A673 (cell line): Measurements from ENCODE around the gene ZCCHC18. TPM values are rescaled to one million over a fixed set of nuclear protein-coding genes. Genes with fewer than 3 reads are reported as not detected.

Experiments
- BruUV-seq: library from RNA; stranded (reverse); fragments of 400-500 nt; replicated peaks from 2 replicates; lab custom pipeline; 2021; lab: Mats Ljungman, UMichigan
- CTCF ChIA-PET: fragments of 300-600 bp; sonication (Branson Sonifier 250); formaldehyde crosslinking; loops from one replicate; lab custom pipeline; 2022; ENCODE audit warnings: antibody characterized with exemption; lab: Charles Lee
- POLR2A ChIA-PET: fragments of 300-600 bp; sonication (Branson Sonifier 250); formaldehyde crosslinking; loops from one replicate; lab custom pipeline; 2022; ENCODE audit warnings: antibody characterized with exemption; ENCODE audit not compliant: low non-redundant PET; lab: Charles Lee
- DNase-seq: peaks from one replicate; pipeline ENCODE4 v3.0.0-alpha.2; 2015; ENCODE audit warnings: low spot score
- H3K27ac ChIP-seq: fragments of 200-600 bp; sonication (generic); 2 replicates; pipeline ENCODE4 v1.5.1; 2016; ENCODE audit warnings: mixed run types, low read depth, mild to moderate bottlenecking, mixed read lengths, antibody characterized with exemption, low read length; ENCODE audit not compliant: poor library complexity, severe bottlenecking
- H3K27me3 ChIP-seq: fragments of 200-600 bp; sonication (generic); replicated peaks from 2 replicates; pipeline ENCODE4 v1.6.1; 2017; ENCODE audit warnings: mixed run types, low read depth, mild to moderate bottlenecking, mixed read lengths, antibody characterized with exemption, low read length; ENCODE audit not compliant: insufficient read depth, poor library complexity
- H3K36me3 ChIP-seq: fragments of 200-600 bp; sonication (generic); 2 replicates; pipeline ENCODE4 v1.6.1; 2016; ENCODE audit warnings: mixed run types, mild to moderate bottlenecking, mixed read lengths, antibody characterized with exemption, low read length; ENCODE audit not compliant: insufficient read depth, poor library complexity, severe bottlenecking
- H3K4me1 ChIP-seq: fragments of 200-600 bp; sonication (generic); 2 replicates; pipeline ENCODE4 v1.6.1; 2017; ENCODE audit warnings: mixed run types, mild to moderate bottlenecking, mixed read lengths, antibody characterized with exemption, low read length; ENCODE audit not compliant: insufficient read depth, poor library complexity, severe bottlenecking
- H3K4me3 ChIP-seq: fragments of 200-600 bp; sonication (generic); 2 replicates; pipeline ENCODE4 v1.5.1; 2016; ENCODE audit warnings: low read depth, mixed run types, mild to moderate bottlenecking, mixed read lengths, low read length; ENCODE audit not compliant: poor library complexity, severe bottlenecking
- H3K9me3 ChIP-seq: fragments of 200-600 bp; sonication (generic); 2 replicates; pipeline ENCODE4 v1.6.1; 2016; ENCODE audit warnings: mixed run types, low read depth, mild to moderate bottlenecking, mixed read lengths, antibody characterized with exemption, low read length; ENCODE audit not compliant: poor library complexity, severe bottlenecking
- EZH2 ChIP-seq: fragments of 200-600 bp; sonication (generic); IDR thresholded peaks from 2 replicates; pipeline ENCODE4 v1.6.1; 2017; ENCODE audit warnings: borderline replicate concordance, low read depth, mild to moderate bottlenecking, mixed read lengths, antibody characterized with exemption, low read length; ENCODE audit not compliant: poor library complexity, severe bottlenecking
- intact Hi-C: fragments of 100-400 bp; cut with micrococcal nuclease; formaldehyde crosslinking; loops from one replicate; pipeline ENCODE4 v1.10.0; 2022; ENCODE audit not compliant: unreplicated experiment
- total RNA-seq: library from RNA; stranded (reverse); gene quantifications from 2 replicates; pipeline ENCODE4 v1.2.3, GENCODE V29; 2021
- TF ChIP-seq, protein P1 (sequence below): fragments of 300-800, 200-600 bp; sonication (generic); conservative IDR thresholded peaks from 2 replicates; pipeline ENCODE4 v1.5.1; 2017; ENCODE audit warnings: low read depth, mild to moderate bottlenecking, antibody characterized with exemption, low read length, moderate library complexity, mixed read lengths

Gene ZCCHC18
- total RNA-seq, 1 experiment from 2014 or later = 0.54 TPM

DNA sequence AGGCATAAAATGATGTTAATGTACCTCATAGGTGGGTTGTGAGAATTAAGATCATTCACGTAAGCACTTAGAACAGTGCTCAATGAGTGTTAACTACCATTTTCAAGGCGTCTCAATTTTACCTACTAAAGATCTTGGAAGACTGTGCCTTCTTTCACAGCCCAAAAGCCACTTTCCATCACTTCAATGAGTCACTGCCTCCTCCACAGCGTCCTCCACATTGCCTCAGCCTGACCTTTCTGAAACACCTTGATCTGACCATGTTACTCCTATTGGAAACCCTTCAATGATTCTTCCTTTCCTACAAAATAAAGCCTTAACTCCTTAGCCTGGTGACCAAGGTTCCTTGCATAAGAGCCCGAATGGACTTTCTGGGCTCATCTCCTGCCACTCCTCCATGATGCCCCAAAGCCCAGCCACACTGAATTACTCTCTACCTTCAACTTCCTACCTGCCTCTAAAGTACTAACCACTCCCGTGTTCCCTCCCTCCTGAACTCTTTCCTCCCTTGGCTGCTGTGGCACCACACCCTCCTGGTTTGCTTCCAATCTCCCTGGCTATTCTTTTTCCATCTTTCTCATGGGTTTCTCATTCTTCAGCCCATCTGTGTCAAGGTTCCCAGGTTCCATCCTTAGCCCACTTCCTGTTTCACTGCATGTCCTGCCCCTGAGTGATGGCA lies 22.4 kb downstream of the ZCCHC18 start:
- intact Hi-C loops = loop anchor here (5.0 to 10.0 kb wide), 2 partner anchors 447 to 600 kb away; partner anchors contain the start of gene MORF4L2
- CTCF ChIA-PET = no interaction called here
- no peak for DNase-seq
- TF ChIP-seq, protein P1, sequence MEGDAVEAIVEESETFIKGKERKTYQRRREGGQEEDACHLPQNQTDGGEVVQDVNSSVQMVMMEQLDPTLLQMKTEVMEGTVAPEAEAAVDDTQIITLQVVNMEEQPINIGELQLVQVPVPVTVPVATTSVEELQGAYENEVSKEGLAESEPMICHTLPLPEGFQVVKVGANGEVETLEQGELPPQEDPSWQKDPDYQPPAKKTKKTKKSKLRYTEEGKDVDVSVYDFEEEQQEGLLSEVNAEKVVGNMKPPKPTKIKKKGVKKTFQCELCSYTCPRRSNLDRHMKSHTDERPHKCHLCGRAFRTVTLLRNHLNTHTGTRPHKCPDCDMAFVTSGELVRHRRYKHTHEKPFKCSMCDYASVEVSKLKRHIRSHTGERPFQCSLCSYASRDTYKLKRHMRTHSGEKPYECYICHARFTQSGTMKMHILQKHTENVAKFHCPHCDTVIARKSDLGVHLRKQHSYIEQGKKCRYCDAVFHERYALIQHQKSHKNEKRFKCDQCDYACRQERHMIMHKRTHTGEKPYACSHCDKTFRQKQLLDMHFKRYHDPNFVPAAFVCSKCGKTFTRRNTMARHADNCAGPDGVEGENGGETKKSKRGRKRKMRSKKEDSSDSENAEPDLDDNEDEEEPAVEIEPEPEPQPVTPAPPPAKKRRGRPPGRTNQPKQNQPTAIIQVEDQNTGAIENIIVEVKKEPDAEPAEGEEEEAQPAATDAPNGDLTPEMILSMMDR = no peak
- no peak for TF ChIP-seq EZH2
- BruUV-seq = no TSS peak
- H3K36me3 ChIP-seq = no peaks in the 10 kb centered on the region
- POLR2A ChIA-PET = no interaction called here
- H3K27ac ChIP-seq = no peak overlapping the region
- no peak overlapping the region for H3K4me3 ChIP-seq
- no peaks in the 10 kb centered on the region for H3K9me3 ChIP-seq
- no peaks in the 10 kb centered on the region for H3K4me1 ChIP-seq
- H3K27me3 ChIP-seq = peaks cover 4% of the 10 kb centered on the region

DNA sequence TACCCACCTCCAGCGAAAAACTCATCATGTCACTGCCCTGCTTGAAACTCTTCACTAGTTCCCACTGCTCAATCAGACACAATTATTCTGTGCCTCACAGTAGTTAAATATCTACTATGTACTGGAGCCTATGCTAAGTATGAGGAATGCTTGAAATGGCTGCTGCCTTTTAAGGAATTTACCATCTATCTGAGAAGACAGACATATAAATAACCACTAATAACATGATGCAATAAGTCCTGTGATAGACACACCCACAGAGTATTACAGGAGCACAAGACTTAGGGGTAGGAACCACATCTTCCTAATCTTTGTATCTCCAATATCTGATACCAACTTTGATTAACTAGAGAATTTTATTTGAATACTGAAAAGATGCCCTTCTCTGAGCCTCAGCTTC lies 23.4 kb downstream of the ZCCHC18 start:
- intact Hi-C loops = loop anchor here (1.0 to 10.0 kb wide), 4 partner anchors 37 to 601 kb away; partner anchors contain the start of gene MORF4L2
- no peak for DNase-seq
- Histone ChIP-seq H3K4me1 (no peaks in the 10 kb centered on the region), H3K27ac (no peak overlapping the region), H3K27me3 (peaks cover 4% of the 10 kb centered on the region), H3K4me3 (no peak overlapping the region), H3K9me3 (no peaks in the 10 kb centered on the region), H3K36me3 (no peaks in the 10 kb centered on the region)
- ChIA-PET POLR2A (no interaction called here), CTCF (no interaction called here)
- BruUV-seq = no TSS peak
- TF ChIP-seq, protein P1 = no peak
- TF ChIP-seq EZH2 = no peak

DNA sequence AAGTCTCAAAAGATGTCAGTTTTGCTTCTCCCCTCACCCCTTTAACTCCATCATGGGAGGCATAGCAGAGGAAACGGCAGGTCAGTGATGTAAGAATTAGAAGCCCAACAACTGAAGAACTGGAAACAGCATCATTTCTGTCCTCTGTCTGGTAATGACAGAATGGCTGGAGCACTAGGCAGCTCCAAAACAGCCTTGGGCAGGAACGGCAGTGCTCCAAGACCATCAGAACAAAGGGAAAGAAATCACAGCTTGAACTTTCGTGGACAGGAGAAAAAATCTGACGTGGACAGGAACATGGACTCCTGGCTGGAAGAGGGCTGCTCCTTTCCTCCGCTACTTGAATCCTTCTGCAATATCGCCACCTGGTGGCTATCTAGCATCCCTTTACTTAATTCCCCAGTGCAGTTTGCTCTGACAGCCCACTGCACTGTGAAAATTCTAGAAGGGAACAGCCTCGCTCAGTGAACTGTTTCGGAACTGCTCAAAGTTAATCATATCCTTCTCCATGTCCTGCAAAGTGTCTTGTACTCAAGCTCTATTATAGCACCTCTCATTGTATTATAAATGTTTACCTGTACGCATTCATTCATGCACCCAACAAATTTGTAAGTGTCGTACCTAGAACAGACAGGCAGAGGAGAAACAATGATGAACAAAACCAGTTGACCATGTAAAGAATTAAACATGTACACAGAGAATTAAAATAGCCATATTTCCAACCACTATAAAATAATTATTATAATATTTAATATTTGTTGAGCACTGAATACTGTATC lies 24.1 kb downstream of the ZCCHC18 start:
- no peak overlapping the region for H3K4me3 ChIP-seq
- intact Hi-C loops = loop anchor here (1.0 to 10.0 kb wide), 4 partner anchors 38 to 602 kb away; partner anchors contain the start of gene MORF4L2
- no peaks in the 10 kb centered on the region for H3K36me3 ChIP-seq
- H3K27ac ChIP-seq = no peak overlapping the region
- TF ChIP-seq, protein P1 = peak; percentile 76
- no peak for TF ChIP-seq EZH2
- H3K9me3 ChIP-seq = no peaks in the 10 kb centered on the region
- no peaks in the 10 kb centered on the region for H3K4me1 ChIP-seq
- peak; percentile 85 for DNase-seq
- BruUV-seq = no TSS peak
- ChIA-PET CTCF (no interaction called here), POLR2A (no interaction called here)
- peaks cover 4% of the 10 kb centered on the region for H3K27me3 ChIP-seq
